ENCODE results near the gene FAM13A.

FAM13A gene

DNA sequence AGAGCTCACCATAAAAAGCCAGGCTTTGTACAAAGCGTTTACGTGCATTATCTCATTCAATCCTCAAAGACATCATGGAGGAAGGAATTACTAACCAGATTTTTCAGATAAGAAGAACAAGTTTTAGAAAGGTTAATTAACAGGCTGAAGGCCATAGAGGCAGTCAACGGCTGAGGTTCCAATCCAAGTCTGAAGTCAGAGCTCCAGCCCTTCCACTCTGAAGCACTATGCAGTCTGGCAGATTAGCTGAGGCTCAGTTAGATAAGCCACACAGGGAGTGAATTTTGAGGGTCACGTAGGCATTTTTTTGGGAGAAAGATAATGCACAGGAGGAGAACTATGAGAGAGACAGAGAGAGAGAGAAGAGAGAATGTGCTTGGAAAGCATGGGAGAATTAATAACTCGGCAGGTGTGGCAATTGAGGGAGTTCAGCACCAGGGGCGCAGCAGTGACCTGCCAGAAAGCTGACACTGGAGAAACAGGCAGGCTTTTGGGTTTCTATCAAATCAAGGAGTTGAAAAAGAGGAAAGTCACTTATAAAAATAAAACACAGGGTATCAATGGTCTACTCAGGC lies 242.9 kb downstream of the FAM13A start:
- Mint-ChIP-seq H3K27me3 (peaks cover 6% of the 10 kb centered on the region), H3K4me1 (no peaks in the 10 kb centered on the region), H3K4me3 (no peak overlapping the region), H3K27ac (no peak overlapping the region), H3K36me3 (no peaks in the 10 kb centered on the region), H3K9me3 (no peaks in the 10 kb centered on the region)
- DNase-seq (ENCODE audit: low spot score in 2 of 2) (no peak), ATAC-seq (ENCODE audit: low read depth) (no peak)

GRCh38 chr4:88813013-88813412 lies 244.0 kb downstream of the FAM13A start:
- H3K4me1 Mint-ChIP-seq = no peaks in the 10 kb centered on the region
- no peak overlapping the region for H3K4me3 Mint-ChIP-seq
- peaks cover 6% of the 10 kb centered on the region for H3K27me3 Mint-ChIP-seq
- no peaks in the 10 kb centered on the region for H3K36me3 Mint-ChIP-seq
- no peak overlapping the region for H3K27ac Mint-ChIP-seq
- no peaks in the 10 kb centered on the region for H3K9me3 Mint-ChIP-seq
- ATAC-seq (ENCODE audit: low read depth) (no peak), DNase-seq (ENCODE audit: low spot score in 2 of 2) (no peak)

DNA sequence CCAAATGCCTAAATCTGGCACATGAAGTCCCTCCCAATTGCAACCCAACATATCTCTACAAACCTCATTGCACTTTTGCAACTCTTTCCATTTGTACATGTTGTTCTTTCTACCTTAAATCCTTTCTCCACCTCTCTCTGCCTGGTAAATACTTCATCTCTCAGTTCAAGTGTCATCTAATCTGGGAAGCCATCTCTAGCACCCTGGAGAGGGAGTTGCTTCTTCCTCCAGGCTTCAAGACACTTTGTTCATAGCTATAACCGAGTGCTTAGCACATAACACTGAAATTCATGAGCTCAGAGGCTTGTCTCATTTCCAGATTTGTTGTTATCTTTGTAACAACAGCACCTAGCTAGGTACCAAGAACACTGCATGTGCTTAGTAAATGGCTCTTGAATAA lies 244.6 kb downstream of the FAM13A start:
- H3K36me3 Mint-ChIP-seq = no peaks in the 10 kb centered on the region
- no peak overlapping the region for H3K4me3 Mint-ChIP-seq
- H3K9me3 Mint-ChIP-seq = no peaks in the 10 kb centered on the region
- ATAC-seq (ENCODE audit: low read depth) (no peak), DNase-seq (ENCODE audit: low spot score in 2 of 2) (no peak)
- peaks cover 6% of the 10 kb centered on the region for H3K27me3 Mint-ChIP-seq
- H3K4me1 Mint-ChIP-seq = no peaks in the 10 kb centered on the region
- no peak overlapping the region for H3K27ac Mint-ChIP-seq

- no peak overlapping the region for H3K27ac Mint-ChIP-seq
- ATAC-seq (ENCODE audit: low read depth) (no peak), DNase-seq (ENCODE audit: low spot score in 2 of 2) (no peak)
- H3K36me3 Mint-ChIP-seq = no peaks in the 10 kb centered on the region
- H3K27me3 Mint-ChIP-seq = peaks cover 6% of the 10 kb centered on the region
- no peak overlapping the region for H3K4me3 Mint-ChIP-seq
- H3K9me3 Mint-ChIP-seq = no peaks in the 10 kb centered on the region
- no peaks in the 10 kb centered on the region for H3K4me1 Mint-ChIP-seq
These were observed 245.1 kb downstream of the FAM13A start for GRCh38 chr4:88811904-88812303.

GRCh38 chr4:88810325-88810724 lies 246.7 kb downstream of the FAM13A start:
- DNase-seq (ENCODE audit: low spot score in 2 of 2) (no peak), ATAC-seq (ENCODE audit: low read depth) (no peak)
- no peak overlapping the region for H3K4me3 Mint-ChIP-seq
- no peak overlapping the region for H3K27ac Mint-ChIP-seq
- no peaks in the 10 kb centered on the region for H3K4me1 Mint-ChIP-seq
- H3K9me3 Mint-ChIP-seq = no peaks in the 10 kb centered on the region
- peaks cover 6% of the 10 kb centered on the region for H3K27me3 Mint-ChIP-seq
- no peaks in the 10 kb centered on the region for H3K36me3 Mint-ChIP-seq

GRCh38 chr4:88809576-88810219 lies 247.3 kb downstream of the FAM13A start:
- DNase-seq (ENCODE audit: low spot score in 2 of 2) (no peak), ATAC-seq (ENCODE audit: low read depth) (no peak)
- H3K9me3 Mint-ChIP-seq = no peaks in the 10 kb centered on the region
- H3K4me1 Mint-ChIP-seq = no peaks in the 10 kb centered on the region
- H3K27ac Mint-ChIP-seq = no peak overlapping the region
- no peaks in the 10 kb centered on the region for H3K36me3 Mint-ChIP-seq
- H3K4me3 Mint-ChIP-seq = no peak overlapping the region
- peaks cover 6% of the 10 kb centered on the region for H3K27me3 Mint-ChIP-seq

- no peaks in the 10 kb centered on the region for H3K9me3 Mint-ChIP-seq
- no peaks in the 10 kb centered on the region for H3K36me3 Mint-ChIP-seq
- H3K4me3 Mint-ChIP-seq = no peak overlapping the region
- no peak for DNase-seq (ENCODE audit: low spot score in 2 of 2)
- no peak overlapping the region for H3K27ac Mint-ChIP-seq
- no peaks in the 10 kb centered on the region for H3K4me1 Mint-ChIP-seq
- no peak for ATAC-seq (ENCODE audit: low read depth)
- peaks cover 4% of the 10 kb centered on the region for H3K27me3 Mint-ChIP-seq
These were observed 247.9 kb downstream of the FAM13A start for GRCh38 chr4:88809101-88809500.

DNA sequence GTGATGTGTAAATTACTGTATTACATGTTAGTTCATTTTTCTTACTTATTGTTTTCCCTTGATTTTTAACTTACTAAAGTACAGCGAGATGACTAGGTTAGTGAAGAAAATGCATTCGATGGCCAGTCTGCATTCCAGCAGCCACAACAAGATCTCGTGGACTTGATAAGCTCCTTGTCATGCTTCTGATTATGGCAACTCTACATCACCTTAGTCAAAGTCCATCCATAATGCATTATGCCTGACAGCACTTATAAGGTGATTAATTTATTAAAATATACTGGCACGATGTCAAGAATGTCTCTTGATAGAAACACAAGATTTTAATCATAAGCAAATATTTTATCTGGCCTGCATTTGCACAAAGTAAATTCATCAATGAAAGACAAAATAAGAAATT lies 249.5 kb downstream of the FAM13A start:
- no peaks in the 10 kb centered on the region for H3K4me1 Mint-ChIP-seq
- ATAC-seq (ENCODE audit: low read depth) (no peak), DNase-seq (ENCODE audit: low spot score in 2 of 2) (no peak)
- peaks cover 3% of the 10 kb centered on the region for H3K27me3 Mint-ChIP-seq
- H3K9me3 Mint-ChIP-seq = no peaks in the 10 kb centered on the region
- H3K27ac Mint-ChIP-seq = no peak overlapping the region
- H3K4me3 Mint-ChIP-seq = no peak overlapping the region
- H3K36me3 Mint-ChIP-seq = no peaks in the 10 kb centered on the region

DNA sequence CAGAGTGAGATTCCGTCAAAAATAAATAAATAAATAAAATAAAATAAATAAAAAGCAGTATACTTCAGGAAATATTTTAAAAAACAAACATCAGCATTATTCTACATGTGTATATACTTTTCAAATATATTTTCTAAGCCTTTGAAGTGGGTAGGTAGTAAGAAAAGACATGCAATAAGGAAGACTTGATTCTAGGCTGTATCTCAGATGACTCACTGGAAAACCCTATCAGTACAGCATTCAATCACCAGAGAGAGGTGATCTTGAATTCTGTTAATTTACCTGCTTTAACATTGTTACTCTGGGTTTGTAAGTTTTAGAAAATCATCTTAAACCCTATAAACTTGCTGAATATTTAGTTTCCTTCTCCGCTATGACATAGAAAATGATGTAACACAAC lies 252.8 kb downstream of the FAM13A start:
- no peaks in the 10 kb centered on the region for H3K36me3 Mint-ChIP-seq
- H3K27me3 Mint-ChIP-seq = peaks cover 2% of the 10 kb centered on the region
- no peak overlapping the region for H3K4me3 Mint-ChIP-seq
- no peaks in the 10 kb centered on the region for H3K9me3 Mint-ChIP-seq
- ATAC-seq (ENCODE audit: low read depth) (no peak), DNase-seq (ENCODE audit: low spot score in 2 of 2) (no peak)
- no peaks in the 10 kb centered on the region for H3K4me1 Mint-ChIP-seq
- no peak overlapping the region for H3K27ac Mint-ChIP-seq

DNA sequence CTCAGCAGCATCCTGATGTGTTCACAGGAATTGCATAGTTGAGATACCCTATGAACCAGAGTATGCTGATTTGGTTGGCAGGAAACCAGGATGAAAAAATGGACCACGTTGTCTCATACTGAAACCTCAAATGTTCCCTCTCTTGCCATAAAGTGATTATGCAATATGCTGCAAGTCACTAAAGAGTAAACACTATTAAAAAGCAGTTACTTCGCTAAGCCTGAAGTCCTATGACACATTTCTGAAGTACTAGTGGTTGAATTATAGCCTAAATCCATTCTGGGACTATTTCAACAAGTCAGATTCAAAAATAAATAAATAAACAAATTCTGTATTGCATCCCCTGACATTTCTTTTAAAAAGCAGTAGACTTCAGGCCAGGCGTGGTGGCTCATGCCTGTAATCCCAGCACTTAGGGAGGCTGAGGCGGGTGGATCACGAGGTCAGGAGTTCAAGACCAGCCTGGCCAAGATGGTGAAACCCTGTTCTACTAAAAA lies 253.3 kb downstream of the FAM13A start:
- H3K9me3 Mint-ChIP-seq = no peaks in the 10 kb centered on the region
- DNase-seq (ENCODE audit: low spot score in 2 of 2) (no peak), ATAC-seq (ENCODE audit: low read depth) (no peak)
- H3K36me3 Mint-ChIP-seq = no peaks in the 10 kb centered on the region
- no peak overlapping the region for H3K27ac Mint-ChIP-seq
- H3K27me3 Mint-ChIP-seq = peaks cover 2% of the 10 kb centered on the region
- no peaks in the 10 kb centered on the region for H3K4me1 Mint-ChIP-seq
- no peak overlapping the region for H3K4me3 Mint-ChIP-seq

DNA sequence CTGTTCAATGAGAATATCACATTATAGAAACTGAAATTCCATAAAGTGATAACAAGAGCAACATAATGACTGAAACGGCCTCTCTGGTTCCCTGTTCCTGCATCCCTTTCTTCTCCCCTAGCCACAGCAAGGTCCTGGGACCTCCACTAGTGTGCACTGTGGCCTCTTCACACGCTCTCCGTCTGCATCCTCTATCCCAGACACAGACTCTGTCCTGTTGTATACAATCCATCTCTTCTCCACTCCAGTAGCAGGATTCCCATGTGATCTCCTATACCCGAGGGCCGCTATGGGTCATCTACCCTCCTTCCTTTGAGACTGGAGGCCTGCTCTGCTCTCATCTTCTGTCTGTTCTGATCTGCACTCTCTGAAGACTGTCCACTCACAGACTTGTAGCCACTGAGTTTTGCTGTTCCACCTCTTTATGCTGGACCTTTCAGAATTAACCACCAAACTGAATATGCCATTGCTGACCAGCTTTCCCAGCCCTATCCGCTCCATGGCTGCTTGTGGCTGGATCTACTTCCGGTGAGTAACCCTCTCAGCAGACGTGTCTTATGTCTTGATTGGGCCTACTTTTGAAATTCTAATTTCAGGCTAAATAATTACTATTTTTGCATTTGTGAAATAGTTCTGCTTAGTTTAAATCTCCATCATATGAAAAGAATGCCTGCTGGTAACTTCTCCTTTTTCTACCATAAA lies 254.2 kb downstream of the FAM13A start:
- Mint-ChIP-seq H3K27me3 (peaks cover 4% of the 10 kb centered on the region), H3K4me3 (no peak overlapping the region), H3K36me3 (no peaks in the 10 kb centered on the region), H3K27ac (no peak overlapping the region), H3K9me3 (no peaks in the 10 kb centered on the region), H3K4me1 (no peaks in the 10 kb centered on the region)
- ATAC-seq (ENCODE audit: low read depth) = no peak
- DNase-seq (ENCODE audit: low spot score in 2 of 2) = no peak

- H3K9me3 Mint-ChIP-seq = peaks cover 2% of the 10 kb centered on the region
- no peak for DNase-seq (ENCODE audit: low spot score in 2 of 2)
- peaks cover 7% of the 10 kb centered on the region for H3K27me3 Mint-ChIP-seq
- peaks cover 2% of the 10 kb centered on the region for H3K36me3 Mint-ChIP-seq
- no peak overlapping the region for H3K4me3 Mint-ChIP-seq
- no peak for ATAC-seq (ENCODE audit: low read depth)
- H3K4me1 Mint-ChIP-seq = no peaks in the 10 kb centered on the region
- no peak overlapping the region for H3K27ac Mint-ChIP-seq
These were observed 254.8 kb downstream of the FAM13A start for GRCh38 chr4:88802138-88802537.

GRCh38 chr4:88799900-88800299 lies 257.1 kb downstream of the FAM13A start:
- no peak overlapping the region for H3K27ac Mint-ChIP-seq
- peaks cover 7% of the 10 kb centered on the region for H3K27me3 Mint-ChIP-seq
- H3K9me3 Mint-ChIP-seq = peaks cover 4% of the 10 kb centered on the region
- ATAC-seq (ENCODE audit: low read depth) (no peak), DNase-seq (ENCODE audit: low spot score in 2 of 2) (no peak)
- no peaks in the 10 kb centered on the region for H3K4me1 Mint-ChIP-seq
- peaks cover 2% of the 10 kb centered on the region for H3K36me3 Mint-ChIP-seq
- H3K4me3 Mint-ChIP-seq = no peak overlapping the region

DNA sequence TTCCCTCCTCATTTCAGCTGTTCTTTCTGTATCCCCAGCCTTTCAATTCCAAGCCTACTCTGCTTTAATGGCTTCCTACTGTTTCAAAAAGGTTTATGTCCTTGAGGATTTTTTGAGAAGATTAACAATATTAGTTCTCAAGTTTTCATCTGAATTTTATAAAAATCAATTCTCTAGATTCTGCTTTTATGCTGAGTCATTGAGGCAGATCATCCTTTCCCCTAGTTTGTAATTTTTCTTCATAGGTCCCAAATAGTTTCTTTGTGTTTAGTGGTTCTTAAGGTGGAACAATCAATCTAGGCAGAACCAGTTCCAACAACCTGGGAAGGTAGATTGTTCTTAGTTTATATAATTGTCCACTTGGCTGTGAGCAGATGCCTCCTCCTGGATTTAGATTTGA lies 259.3 kb downstream of the FAM13A start:
- Mint-ChIP-seq H3K4me3 (no peak overlapping the region), H3K9me3 (peaks cover 4% of the 10 kb centered on the region), H3K27ac (no peak overlapping the region), H3K27me3 (peaks cover 7% of the 10 kb centered on the region), H3K4me1 (no peaks in the 10 kb centered on the region), H3K36me3 (peaks cover 2% of the 10 kb centered on the region)
- no peak for DNase-seq (ENCODE audit: low spot score in 2 of 2)
- ATAC-seq (ENCODE audit: low read depth) = no peak

Data from memory B cell (primary cell).